Glutamatergic neuron (in vitro differentiated cells): ENCODE results near the gene TMEM108. TPM values are rescaled to one million over a fixed set of nuclear protein-coding genes. Genes with fewer than 3 reads are reported as not detected.

Experiments used
- DNase-seq: peaks from one replicate; pipeline ENCODE4 v3.0.0; 2022
- H3K27ac Mint-ChIP-seq: one replicate; pipeline ENCODE4 v1.8.0; 2020; ENCODE audit warnings: mild to moderate bottlenecking, mixed read lengths, inconsistent platforms; ENCODE audit not compliant: unreplicated experiment
- H3K27me3 Mint-ChIP-seq: one replicate; pipeline ENCODE4 v1.8.0; 2020; ENCODE audit warnings: mild to moderate bottlenecking, moderate library complexity, mixed read lengths, inconsistent platforms; ENCODE audit not compliant: unreplicated experiment
- H3K36me3 Mint-ChIP-seq: one replicate; pipeline ENCODE4 v1.8.0; 2020; ENCODE audit warnings: mild to moderate bottlenecking, mixed read lengths, inconsistent platforms; ENCODE audit not compliant: unreplicated experiment
- H3K4me1 Mint-ChIP-seq: one replicate; pipeline ENCODE4 v1.8.0; 2020; ENCODE audit warnings: mild to moderate bottlenecking, low read depth, mixed read lengths, inconsistent platforms; ENCODE audit not compliant: unreplicated experiment
- H3K4me3 Mint-ChIP-seq: one replicate; pipeline ENCODE4 v1.8.0; 2020; ENCODE audit warnings: mild to moderate bottlenecking, mixed read lengths, inconsistent platforms; ENCODE audit not compliant: unreplicated experiment
- H3K9me3 Mint-ChIP-seq: one replicate; pipeline ENCODE4 v1.8.0; 2020; ENCODE audit warnings: mild to moderate bottlenecking, moderate library complexity, mixed read lengths, inconsistent platforms; ENCODE audit not compliant: unreplicated experiment
- CTCF ChIP-seq: fragments of 200-600 bp; sonication (generic); IDR thresholded peaks from one replicate; pipeline ENCODE4 v1.5.0; 2021; ENCODE audit not compliant: partially characterized antibody, unreplicated experiment
- total RNA-seq: library from RNA; stranded (reverse); fragmentation: NEBNext Ultra II Directional; extraction: Animal tissue kit (Norgen Biotek cat#: 25700); gene quantifications from one replicate; pipeline ENCODE4 v1.2.1, GENCODE V29; 2021; ENCODE audit not compliant: unreplicated experiment

Gene TMEM108
- total RNA-seq, 1 donor from 2014 or later, result 9.0 TPM

- no peak for TF ChIP-seq CTCF
- Mint-ChIP-seq H3K27ac (no peak overlapping the region), H3K4me1 (peaks cover 7% of the 10 kb centered on the region), H3K9me3 (peaks cover 7% of the 10 kb centered on the region), H3K27me3 (peaks cover 7% of the 10 kb centered on the region), H3K36me3 (peaks cover 3% of the 10 kb centered on the region), H3K4me3 (no peak overlapping the region)
- DNase-seq, result no peak
Measured at GRCh38 chr3:133388696-133389395, 350.7 kb downstream of the TMEM108 start.

GRCh38 chr3:133390715-133391114 is 352.5 kb downstream of the TMEM108 start:
- no peak overlapping the region for H3K27ac Mint-ChIP-seq
- H3K4me1 Mint-ChIP-seq, result peaks cover 2% of the 10 kb centered on the region
- TF ChIP-seq CTCF, result no peak
- H3K36me3 Mint-ChIP-seq, result peaks cover 9% of the 10 kb centered on the region
- H3K9me3 Mint-ChIP-seq, result peaks cover 7% of the 10 kb centered on the region
- DNase-seq, result no peak
- no peak overlapping the region for H3K4me3 Mint-ChIP-seq
- peaks cover 6% of the 10 kb centered on the region for H3K27me3 Mint-ChIP-seq

GRCh38 chr3:133393204-133393603 is 355.0 kb downstream of the TMEM108 start:
- TF ChIP-seq CTCF, result no peak
- Mint-ChIP-seq H3K4me1 (no peaks in the 10 kb centered on the region), H3K9me3 (peaks cover 7% of the 10 kb centered on the region), H3K36me3 (peaks cover 9% of the 10 kb centered on the region), H3K27me3 (peaks cover 5% of the 10 kb centered on the region), H3K27ac (no peak overlapping the region), H3K4me3 (no peak overlapping the region)
- DNase-seq, result no peak

GRCh38 chr3:133393691-133394474 is 355.7 kb downstream of the TMEM108 start:
- H3K36me3 Mint-ChIP-seq, result peaks cover 9% of the 10 kb centered on the region
- H3K27me3 Mint-ChIP-seq, result peaks cover 5% of the 10 kb centered on the region
- H3K27ac Mint-ChIP-seq, result no peak overlapping the region
- H3K9me3 Mint-ChIP-seq, result peaks cover 7% of the 10 kb centered on the region
- TF ChIP-seq CTCF, result no peak
- H3K4me1 Mint-ChIP-seq, result no peaks in the 10 kb centered on the region
- DNase-seq, result no peak
- H3K4me3 Mint-ChIP-seq, result no peak overlapping the region
